ENCODE results near the gene AFAP1.

AFAP1 gene

GRCh38 chr4:7737752-7738457, 201.8 kb downstream of the AFAP1 start:
- DNase-seq: no peak
- TF ChIP-seq CTCF (IDR thresholded peaks at IDR 0.05; ENCODE audit: low read depth, low read length, missing control alignments): no peak
- in situ Hi-C loops (cut with HindIII; ENCODE audit: low pct_ligation_motif_present, low sequenced_read_pairs): no loop called here

GRCh38 chr4:7737268-7737645, 202.4 kb downstream of the AFAP1 start:
- DNase-seq: no peak
- Histone ChIP-seq H3K4me3 (ENCODE audit: low read depth, low read length) (no peak overlapping the region), H3K27ac (no peak overlapping the region), H3K27me3 (replicated peaks) (peaks cover 2% of the 10 kb centered on the region), H3K36me3 (replicated peaks) (no peaks in the 10 kb centered on the region)
- TF ChIP-seq CTCF (IDR thresholded peaks at IDR 0.05; ENCODE audit: low read depth, low read length, missing control alignments): no peak
- in situ Hi-C loops (cut with HindIII; ENCODE audit: low pct_ligation_motif_present, low sequenced_read_pairs): no loop called here

More at GRCh38 chr4:7737752-7738457, 201.8 kb downstream of the AFAP1 start:
- Histone ChIP-seq H3K36me3 (replicated peaks) (no peaks in the 10 kb centered on the region), H3K4me3 (ENCODE audit: low read depth, low read length) (no peak overlapping the region), H3K27ac (no peak overlapping the region), H3K27me3 (replicated peaks) (peaks cover 2% of the 10 kb centered on the region)

- Histone ChIP-seq H3K4me3 (ENCODE audit: low read depth, low read length) (no peak overlapping the region), H3K27ac (no peak overlapping the region), H3K36me3 (replicated peaks) (no peaks in the 10 kb centered on the region), H3K27me3 (replicated peaks) (peaks cover 2% of the 10 kb centered on the region)
- no peak for TF ChIP-seq CTCF (IDR thresholded peaks at IDR 0.05; ENCODE audit: low read depth, low read length, missing control alignments)
- in situ Hi-C loops (cut with HindIII; ENCODE audit: low pct_ligation_motif_present, low sequenced_read_pairs): no loop called here
- peak; percentile 35 for DNase-seq
Observed at GRCh38 chr4:7736436-7737267, 203.0 kb downstream of the AFAP1 start.

- Histone ChIP-seq H3K27ac (no peak overlapping the region), H3K27me3 (replicated peaks) (peaks cover 2% of the 10 kb centered on the region), H3K36me3 (replicated peaks) (no peaks in the 10 kb centered on the region), H3K4me3 (ENCODE audit: low read depth, low read length) (no peak overlapping the region)
- TF ChIP-seq CTCF (IDR thresholded peaks at IDR 0.05; ENCODE audit: low read depth, low read length, missing control alignments): no peak
- no peak for DNase-seq
- in situ Hi-C loops (cut with HindIII; ENCODE audit: low pct_ligation_motif_present, low sequenced_read_pairs): no loop called here
Observed at GRCh38 chr4:7735961-7736360, 203.7 kb downstream of the AFAP1 start.

GRCh38 chr4:7735395-7735794, 204.3 kb downstream of the AFAP1 start:
- no peak for TF ChIP-seq CTCF (IDR thresholded peaks at IDR 0.05; ENCODE audit: low read depth, low read length, missing control alignments)
- DNase-seq: no peak
- H3K4me3 ChIP-seq (ENCODE audit: low read depth, low read length): no peak overlapping the region
- H3K27ac ChIP-seq: no peak overlapping the region
- peaks cover 2% of the 10 kb centered on the region for H3K27me3 ChIP-seq (replicated peaks)
- no peaks in the 10 kb centered on the region for H3K36me3 ChIP-seq (replicated peaks)
- in situ Hi-C loops (cut with HindIII; ENCODE audit: low pct_ligation_motif_present, low sequenced_read_pairs): no loop called here

Data from brain microvascular endothelial cell (primary cell).